IPS DF 4.7 (cell line): ENCODE measurements around the gene RBSN.

Experiments used
- DNase-seq: peaks from one replicate; pipeline ENCODE4 v3.0.0-alpha.2; 2013; ENCODE audit warnings: low spot score; ENCODE audit errors: extremely low read depth

Gene RBSN

DNA sequence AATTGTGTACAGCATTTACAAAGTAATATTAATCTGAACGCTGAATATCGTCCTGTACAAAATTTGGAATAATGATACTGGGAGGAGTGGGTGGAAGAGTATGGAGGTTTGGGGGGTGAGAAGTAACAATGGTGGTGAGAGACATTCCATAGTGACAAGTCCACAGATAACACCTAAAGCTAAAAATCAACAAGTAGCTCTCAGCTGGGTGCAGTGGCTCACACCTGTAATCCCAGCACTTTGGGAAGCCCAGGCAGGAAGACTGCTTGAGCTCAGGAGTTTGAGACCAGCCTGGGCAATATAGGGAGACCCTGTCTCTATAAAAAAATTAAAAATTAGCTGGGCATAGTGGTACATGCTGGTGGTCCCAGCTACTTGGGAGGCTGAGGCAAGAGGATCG lies 38.9 kb downstream of the RBSN start:
- DNase-seq: no peak

DNA sequence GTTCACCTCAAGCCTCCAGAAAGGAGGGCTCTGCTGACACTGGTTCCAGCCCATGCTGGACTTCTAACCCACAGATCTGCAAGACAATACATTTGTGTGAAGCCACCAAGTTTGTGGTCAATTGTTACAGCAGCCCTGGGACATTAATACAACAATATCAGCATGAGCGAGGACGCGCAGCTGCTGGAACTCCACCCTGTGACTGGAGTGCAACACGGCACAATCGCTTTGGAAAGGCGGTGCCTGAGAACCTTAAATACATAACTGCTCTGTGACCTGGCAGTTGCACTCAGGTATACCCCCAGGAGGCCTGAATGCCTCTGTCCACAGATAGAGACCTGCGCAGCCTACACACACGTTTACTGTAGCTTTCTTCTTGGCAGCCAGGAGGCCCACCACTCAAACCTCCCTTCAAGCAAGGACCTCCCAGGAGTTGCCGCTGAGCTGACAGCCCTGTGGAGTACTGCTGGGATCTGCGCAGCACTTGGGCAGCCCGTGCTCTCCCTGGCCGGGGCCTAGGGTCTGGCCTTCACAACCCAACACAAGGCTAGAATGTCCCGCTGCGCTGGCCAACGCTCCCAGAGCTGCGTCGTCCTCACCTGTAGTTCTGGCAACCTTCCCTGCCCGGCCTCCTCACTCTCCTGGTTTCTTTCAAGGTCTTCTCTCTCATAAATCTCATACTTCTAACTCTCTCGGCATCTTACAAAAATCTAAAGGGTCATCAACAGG lies 42.1 kb downstream of the RBSN start:
- DNase-seq: no peak

DNA sequence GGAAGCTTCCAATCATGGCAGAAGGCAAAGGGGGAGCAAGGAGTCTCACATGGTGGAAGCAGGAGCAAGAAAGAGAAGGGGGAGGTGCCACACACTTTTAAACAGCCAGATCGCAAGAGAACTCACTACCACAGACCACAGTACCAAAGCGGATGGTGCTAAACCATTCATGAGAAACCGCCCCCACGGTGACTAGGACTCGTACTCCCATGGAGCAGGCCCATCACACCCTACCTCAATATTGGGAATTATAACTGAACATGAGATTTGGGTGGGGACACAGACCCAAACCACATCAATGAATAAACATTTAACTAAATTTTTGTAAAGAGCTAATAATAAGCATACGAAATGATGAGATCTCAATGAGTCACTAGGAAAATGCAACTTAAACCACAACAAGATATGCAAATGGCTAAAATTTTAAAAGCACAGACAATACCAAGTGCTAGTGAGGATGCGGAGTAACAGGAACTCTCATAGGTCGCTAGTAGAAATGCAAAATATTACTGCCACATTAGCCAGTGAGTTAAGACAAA lies 43.9 kb downstream of the RBSN start:
- DNase-seq: no peak

DNA sequence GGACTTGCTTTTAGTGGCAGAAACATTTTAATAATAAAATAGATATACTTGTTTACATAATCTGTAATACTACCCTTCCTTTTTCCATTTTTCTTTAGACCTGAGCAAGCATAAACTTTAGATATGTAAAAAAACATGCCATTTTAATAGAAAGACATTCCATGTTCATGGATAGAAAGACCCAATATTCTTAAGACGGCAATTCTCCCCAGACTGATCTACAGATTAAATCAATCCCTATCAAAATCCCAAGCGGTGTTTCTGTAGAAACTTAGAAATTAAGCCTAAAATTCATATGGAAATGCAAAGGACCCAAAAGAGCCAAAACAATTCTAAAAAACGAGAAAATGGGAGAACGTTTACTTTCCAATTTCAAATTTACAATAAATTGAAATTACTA lies 45.4 kb downstream of the RBSN start:
- DNase-seq: no peak

DNA sequence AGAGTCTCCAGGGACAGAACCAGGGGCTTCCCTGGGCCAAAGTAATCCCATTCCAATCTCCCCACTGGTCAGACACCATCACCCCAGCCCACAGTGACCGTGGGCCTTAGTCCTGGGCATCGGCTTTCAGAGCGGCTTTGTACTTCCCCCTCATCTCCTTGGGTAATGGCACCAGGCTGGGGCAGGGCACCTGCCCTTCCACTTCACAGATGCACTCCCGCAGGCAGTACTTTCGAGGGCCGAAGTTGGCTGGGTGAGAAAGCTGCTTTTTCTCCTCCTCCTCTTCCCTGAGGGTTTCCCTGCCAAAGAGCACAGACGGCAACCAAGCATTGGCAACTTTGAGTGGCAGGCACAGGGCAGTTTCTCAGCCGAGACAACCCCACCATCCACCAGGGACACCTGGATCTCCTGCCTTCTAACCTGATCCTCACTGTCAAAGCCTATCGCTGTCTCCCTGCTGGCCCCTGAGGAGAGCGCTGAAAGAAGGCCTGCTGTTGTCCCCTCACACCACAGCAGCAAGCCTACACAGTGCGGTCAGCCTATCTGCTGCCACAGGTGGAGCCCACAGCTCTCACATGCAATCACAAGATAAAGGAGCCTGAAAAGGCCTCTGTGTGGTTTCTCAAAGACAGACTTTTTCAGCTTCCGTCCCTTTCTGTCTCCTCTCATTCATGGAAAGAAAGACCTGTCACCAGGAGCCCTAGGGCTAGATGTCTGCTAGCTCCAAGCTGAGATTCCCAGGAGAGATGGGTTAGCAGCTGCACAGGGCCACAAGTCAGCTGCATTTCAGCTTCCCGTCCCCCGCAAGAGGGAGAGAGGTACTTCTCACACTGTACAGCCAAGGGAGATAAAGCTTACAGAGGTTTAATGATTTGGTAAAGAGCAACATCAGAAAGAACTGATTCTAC lies 46.4 kb downstream of the RBSN start:
- DNase-seq: no peak

DNA sequence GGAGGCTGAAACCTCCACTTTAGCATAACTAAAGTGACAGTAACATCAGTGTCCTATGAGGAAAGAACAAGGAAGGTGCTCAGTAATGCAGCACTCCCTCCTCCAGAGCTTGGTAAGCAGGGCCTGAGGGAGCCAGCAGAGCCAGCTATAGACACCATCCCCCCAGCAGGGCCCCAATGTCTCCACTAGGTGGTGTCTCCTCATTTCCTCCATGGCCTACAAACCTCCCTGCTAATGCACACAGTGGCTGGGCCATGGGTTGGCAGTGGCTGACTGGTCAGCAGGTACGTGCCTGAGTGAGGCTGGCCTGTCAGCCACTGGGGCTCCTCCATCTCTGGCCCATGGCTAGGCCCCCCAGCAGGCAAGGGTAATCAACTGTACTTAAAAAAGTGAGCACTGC lies 47.4 kb downstream of the RBSN start:
- DNase-seq: peak; percentile 64

DNA sequence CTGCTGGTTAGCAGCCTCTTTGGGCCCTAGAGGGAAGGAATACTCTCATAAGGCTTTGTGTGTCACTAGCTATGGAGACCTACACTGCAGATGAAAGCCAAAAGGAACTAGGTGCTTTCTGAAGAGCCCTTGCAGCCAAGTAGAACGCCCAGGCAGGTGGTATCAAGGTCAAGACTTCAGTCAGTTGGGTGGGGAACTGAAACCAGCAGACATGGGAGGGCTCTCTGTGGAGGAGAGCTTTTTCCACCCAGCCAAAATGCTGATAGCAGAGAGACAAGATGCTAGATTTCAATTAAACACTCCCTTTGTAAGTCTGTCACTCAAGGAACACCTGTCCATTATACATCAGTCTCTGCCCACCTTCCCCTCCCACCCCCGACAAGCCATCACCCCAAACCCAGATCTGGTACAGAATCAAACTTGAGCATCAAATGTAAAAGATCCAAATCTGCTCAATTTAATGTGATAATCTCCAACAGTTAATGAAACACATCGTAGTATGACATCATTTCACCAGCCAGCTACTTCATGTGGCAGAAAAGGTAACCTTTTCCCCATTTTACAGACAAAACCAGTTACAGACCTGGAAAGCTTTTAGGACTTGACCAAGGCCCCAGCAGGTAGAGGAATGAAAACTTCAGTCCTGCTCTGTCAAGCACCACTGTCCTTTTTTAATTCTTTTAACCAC lies 48.4 kb downstream of the RBSN start:
- no peak for DNase-seq

DNA sequence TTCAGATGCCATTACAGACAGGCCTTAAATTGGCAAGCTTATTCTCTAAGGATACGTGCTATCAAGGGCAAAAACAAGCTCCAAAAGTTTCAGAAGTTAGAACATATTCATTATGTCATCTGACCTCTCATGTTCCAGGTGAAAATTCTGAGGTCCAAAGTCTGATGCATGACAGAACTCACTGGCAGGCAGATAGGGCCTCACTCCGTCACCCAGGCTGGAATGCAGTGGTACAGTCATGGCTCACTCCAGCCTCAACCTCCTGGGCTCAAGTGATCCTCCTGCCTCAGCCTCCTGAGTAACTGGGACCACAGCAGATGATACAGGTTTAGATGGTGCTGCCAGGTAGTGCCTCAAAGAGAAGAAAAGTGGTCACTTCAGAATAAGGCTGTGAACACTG lies 49.4 kb downstream of the RBSN start:
- no peak for DNase-seq

DNA sequence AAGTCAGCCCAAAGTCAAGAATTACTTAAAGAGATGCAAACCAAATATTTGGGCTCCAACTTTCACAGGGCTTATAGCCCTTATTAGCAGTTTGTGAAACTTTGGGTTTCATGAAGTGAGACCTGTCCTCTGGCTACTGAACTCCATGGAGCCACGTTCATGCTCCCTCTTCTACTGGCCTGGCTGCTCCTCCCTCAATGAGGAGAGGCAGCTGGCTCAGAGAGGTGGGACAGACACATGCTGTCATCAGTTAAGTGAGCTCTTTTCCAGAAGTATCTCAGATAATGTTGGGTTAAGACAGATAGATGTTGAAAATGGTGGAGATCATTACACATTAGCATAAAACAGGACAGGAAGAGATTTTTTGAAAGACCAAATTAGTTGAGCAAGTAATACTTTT lies 53.3 kb downstream of the RBSN start:
- no peak for DNase-seq

DNA sequence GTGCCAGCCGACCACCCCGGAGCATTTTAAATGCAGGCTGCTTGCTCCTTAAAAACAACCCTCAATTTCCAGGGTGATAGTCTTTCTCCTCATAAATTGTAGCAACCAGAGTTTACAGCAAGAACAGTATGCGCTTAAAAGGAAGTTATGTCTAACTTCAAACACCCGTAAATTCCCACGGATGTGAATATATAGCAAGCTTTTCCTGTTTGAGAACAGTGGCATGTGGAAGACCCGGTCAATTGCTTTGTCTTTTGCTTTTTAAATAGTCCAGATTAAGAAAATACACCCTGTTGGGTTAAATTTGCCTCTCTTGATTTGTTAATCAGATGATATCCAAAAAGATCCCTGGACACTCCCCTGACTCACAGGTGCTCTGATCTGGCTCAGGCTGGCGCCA lies 54.6 kb downstream of the RBSN start:
- DNase-seq: no peak

DNA sequence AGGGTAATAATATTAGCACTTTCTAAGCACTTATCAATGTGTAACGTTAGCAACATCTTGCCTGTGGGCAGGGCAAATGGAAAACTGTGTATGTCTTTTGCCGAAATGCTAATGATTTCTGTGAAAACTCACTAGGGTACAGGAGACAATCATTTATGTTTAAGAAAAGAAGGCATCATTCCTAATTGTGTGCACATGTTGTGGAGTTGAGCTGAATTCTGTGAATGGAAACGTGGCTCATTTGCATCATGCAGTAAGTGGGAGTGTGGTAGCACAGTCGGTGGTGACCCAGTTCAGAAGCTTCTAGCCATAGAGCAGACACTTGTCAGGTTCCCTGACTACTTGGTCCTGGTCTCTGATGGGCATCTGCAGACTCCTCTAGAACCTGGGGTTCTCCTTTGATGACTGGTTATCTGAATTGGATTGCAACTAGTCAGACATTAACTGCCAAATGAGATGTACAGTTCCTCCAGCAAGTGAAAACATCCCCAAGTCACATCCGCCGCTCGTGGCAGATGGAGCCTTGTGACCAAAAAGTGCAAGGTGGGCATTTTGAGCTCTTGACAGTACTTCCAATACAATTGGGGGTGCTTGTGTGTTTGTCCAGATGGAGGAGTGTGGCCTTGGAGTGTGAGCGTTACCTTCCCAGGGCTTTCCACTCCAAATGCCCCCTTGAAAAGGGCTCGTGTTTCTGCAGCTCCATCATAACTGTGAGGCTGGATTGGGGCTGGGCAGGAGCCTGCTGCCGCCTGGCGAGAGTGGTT lies 55.4 kb downstream of the RBSN start:
- DNase-seq: no peak

DNA sequence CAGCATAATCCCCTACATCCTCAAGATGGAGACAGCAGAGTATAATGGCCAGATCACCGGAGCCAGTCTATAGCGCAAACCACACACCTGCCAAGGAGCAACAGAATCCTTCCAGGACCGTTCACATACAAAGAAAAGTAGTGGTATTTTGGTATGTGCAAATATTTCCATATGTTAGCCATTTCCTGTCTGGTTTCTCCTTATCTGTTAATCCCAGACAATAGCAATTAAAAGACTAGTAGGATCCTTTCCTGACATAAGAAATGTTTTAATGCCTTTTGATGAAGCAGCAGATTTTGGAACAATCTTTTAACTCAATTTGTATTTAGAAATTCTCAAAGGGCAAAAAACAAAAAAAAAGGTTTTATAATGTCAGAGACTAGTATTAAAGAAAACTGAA lies 56.0 kb downstream of the RBSN start:
- DNase-seq: no peak

DNA sequence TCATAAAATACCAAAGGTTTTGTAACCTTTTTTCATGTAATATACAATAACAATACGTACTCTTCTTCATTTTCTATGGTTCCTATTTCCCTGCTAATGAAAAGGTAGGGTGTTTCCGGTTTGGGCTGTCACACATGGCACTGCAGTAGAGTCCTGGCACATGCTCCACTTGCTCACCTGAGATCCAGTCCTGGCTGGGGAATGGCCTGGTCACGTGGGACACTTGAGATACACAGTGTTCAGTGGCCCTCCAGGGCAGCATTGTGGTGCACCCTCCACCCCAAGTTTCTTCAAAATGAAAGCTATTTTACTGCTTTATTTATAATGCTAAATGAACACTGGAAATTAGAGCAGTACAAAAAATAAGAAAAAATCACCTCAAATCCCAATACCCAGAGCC lies 57.0 kb downstream of the RBSN start:
- DNase-seq: no peak

DNA sequence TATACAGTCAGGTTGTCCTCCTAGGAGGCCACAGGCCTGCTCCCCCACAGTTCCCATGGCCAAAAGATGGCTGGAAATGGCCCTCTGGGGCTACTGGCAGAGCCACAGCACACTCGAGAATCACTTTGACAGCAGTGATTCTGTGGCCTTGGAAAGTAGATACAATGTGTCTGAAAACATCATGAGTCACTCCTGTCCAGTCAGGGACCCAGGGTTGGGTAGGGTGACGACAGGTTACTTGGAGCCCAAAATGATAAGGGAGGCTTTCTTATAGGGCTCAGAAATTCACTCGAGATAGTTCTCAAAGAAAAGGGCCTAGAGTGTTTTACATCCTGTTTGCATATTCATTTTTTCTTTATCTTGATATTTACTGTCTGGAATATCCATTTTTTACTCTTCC lies 58.1 kb downstream of the RBSN start:
- no peak for DNase-seq

DNA sequence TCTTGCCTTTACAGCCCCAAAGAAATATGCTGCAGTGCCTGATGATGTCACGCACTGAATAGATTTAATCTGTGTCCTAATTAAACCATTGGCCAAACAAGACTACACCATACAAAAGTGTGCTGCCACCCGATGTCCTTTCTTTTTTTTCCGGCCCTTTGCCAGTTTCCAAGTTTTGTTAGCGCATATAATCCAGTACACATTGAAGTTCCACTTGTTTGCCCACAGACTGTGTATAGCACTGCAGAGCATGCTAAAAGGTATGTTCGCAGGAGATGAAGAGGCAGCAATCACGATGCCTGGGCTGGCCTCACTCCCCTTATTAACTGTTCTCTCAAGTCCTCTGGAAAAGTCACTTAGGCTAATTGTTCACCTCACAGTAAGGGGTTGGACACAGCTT lies 60.6 kb downstream of the RBSN start:
- no peak for DNase-seq

DNA sequence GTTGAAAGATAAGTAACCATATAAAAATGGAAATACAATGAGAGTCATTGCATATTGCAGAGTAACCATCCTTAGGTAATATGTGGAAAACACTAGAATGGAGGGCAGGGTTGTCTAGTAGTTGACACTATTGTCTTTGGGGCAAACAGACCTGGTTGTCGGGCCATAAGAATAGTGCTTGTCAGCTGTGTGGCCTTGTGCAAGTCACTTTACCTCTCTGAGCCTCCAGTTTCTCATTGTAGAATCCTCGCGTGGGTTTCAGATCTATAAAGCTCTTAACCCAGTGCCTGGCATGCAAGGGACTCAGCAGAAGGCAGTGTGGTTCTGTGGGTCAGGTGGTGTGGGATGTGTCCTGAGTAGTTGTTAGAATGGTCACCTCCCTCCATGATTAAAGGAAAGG lies 65.8 kb downstream of the RBSN start:
- DNase-seq: no peak

DNA sequence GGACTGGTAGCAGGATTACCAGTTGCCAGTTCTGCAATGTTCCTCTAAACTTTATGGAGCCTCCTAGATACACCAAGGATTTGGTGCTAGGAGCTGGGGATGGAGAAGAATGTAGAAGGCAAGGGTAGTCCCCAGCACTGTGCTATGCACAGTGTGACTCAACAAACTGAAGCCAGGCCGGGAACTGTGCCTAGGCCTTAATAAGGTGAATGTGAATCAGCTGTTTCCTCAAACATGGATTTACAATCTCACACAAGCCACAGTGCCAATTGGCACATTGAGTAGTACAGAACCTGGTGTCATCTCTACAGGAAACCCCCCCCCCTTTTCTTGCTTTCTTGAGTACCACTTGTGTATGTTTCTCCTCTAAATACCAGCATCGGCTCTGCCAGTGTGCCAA lies 66.3 kb downstream of the RBSN start:
- no peak for DNase-seq

DNA sequence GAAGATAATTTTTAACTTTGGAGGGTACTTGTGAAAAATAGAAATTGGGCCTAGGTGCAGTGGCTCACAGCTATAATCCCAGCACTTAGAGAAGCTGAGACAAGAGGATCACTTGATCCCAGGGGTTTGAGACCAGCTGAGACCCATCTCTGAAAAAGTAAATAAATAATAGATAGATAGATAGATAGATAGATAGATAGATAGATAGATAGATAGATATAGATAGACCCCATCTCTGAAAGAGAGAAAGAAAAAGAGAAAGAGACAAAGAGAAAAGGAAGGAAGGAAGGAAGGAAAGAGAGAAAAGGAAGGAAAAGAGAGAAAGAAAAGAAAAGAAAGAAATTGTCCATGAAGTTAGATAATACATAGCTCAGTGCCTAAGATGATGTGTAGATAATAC lies 69.3 kb downstream of the RBSN start:
- no peak for DNase-seq

DNA sequence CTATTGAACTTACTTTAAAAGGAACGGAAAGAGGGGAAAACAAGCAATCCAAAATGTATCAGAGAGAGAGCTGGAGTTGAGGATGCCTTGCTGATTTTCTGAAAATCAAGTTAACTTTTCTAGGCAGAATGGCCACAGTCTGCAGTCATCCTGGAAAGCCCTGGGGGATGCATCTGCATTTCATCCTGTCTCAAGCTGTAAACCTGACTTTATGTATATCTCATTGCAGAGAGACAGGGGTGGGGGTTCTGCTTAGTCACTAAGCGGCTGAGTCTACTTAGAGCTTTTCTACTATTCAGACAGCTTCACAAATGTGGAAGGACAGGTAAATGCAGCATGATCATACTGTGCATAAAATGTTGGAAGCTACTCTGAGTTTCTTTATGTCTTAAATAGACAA lies 75.2 kb downstream of the RBSN start:
- DNase-seq: no peak

DNA sequence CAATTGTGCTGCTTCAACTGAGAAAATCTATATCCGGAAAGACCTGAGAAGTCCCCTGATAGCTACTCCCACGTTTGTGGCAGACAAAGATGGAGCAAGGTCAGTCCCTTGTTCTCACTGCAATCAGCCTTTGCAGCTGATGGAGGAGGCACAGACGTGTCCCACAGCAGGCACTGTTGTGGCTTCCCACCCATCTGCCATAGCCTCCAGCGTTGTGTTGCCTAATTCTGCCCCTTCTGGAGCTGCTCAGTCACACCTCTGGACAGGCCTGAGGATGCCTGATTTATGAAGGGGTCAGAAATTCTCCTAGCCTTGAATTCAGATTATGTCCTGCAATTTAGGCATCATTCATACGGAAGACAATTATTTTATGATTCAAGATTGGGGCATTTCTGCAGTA lies 75.7 kb downstream of the RBSN start:
- no peak for DNase-seq
